Transverse colon (tissue), 4 donors: Measurements from ENCODE around the gene TMEM132C. TPM values are rescaled to one million over a fixed set of nuclear protein-coding genes. Genes with fewer than 3 reads are reported as not detected.
A peak's percentile ranks its signal among the peaks of the same experiment; 100 is the strongest.

Experiments
- DNase-seq: peaks from one replicate; pipeline ENCODE4 v3.0.0-alpha.2; 2019
- H3K27ac ChIP-seq, 4 donors: fragments of 200-600 bp; sonication (generic); 2 replicates each; pipeline ENCODE4 v1.5.1; 2016 to 2018; ENCODE audit warnings: inconsistent platforms in 4 of 4
- H3K27me3 ChIP-seq: fragments of 200-600 bp; sonication (generic); 2 replicates; pipeline ENCODE4 v1.5.1; 2017; ENCODE audit warnings: inconsistent platforms
- H3K36me3 ChIP-seq, 4 donors: fragments of 200-600 bp; sonication (generic); 2 replicates each; pipeline ENCODE4 v1.5.1; 2017 to 2019; ENCODE audit warnings: inconsistent platforms in 4 of 4
- H3K4me1 ChIP-seq, 4 donors: fragments of 200-600 bp; sonication (generic); 2 replicates each; pipeline ENCODE4 v1.5.1; 2017 to 2020; ENCODE audit warnings: inconsistent platforms in 4 of 4
- H3K4me3 ChIP-seq, 4 donors: fragments of 200-600 bp; sonication (generic); 1 replicate in 1 of 4; 2 replicates in 3 of 4; pipeline versions ENCODE4 v1.5.1 to v1.6.1; 2017 to 2019; ENCODE audit warnings: inconsistent platforms in 4 of 4
- H3K9me3 ChIP-seq, 2 donors: fragments of 200-600 bp; sonication (generic); 2 replicates each; pipeline ENCODE4 v1.5.1; 2017 to 2019; ENCODE audit warnings: inconsistent platforms in 2 of 2
- EP300 ChIP-seq: sonication (generic); formaldehyde crosslinking; IDR thresholded peaks from one replicate; pipeline ENCODE4 v1.6.1; 2017; ENCODE audit warnings: antibody characterized with exemption, low read depth
- POLR2A ChIP-seq: fragments of 450-650 bp; IDR thresholded peaks from one replicate; pipeline ENCODE4 v1.6.1; 2016; ENCODE audit warnings: antibody characterized with exemption, mild to moderate bottlenecking, moderate library complexity
- POLR2AphosphoS5 ChIP-seq, 3 donors: sonication (generic); formaldehyde crosslinking; IDR thresholded peaks; one replicate each; pipeline ENCODE4 v1.6.1; 2016; ENCODE audit warnings: antibody characterized with exemption in 3 of 3
- WGBS, 2 donors: methylation state at CpG; one replicate each; pipeline ENCODE4 v1.1.5; 2018; ENCODE audit warnings: low coverage in 1 of 2; 5-methylcytosine and 5-hydroxymethylcytosine counted together
- in situ Hi-C, 4 donors: fragments of 200-750 bp; cut with MboI; loops; one replicate each; pipeline versions ENCODE4 v1.15.0 to v1.15.1; 2017; ENCODE audit warnings: low sequenced_read_pairs in 3 of 4, low pct_ligation_motif_present in 1 of 4, low pct_unique_long_range_greater_than_20kb in 1 of 4
- intact Hi-C: fragments of 100-400 bp; cut with DNase I; formaldehyde crosslinking; loops from one replicate; pipeline ENCODE4 v1.15.1; 2023; ENCODE audit warnings: low total_unique reads
- total RNA-seq, 4 donors: library from RNA; depleted of rRNA; stranded (reverse); fragments of >200 nt; gene quantifications; one replicate each; pipeline ENCODE4 v1.1.0, GENCODE V29; 2016
- TF ChIP-seq, protein P1 (sequence below), 5 experiments: fragments of 200-600 bp in 3 of 5; fragments of 450-650 bp in 2 of 5; sonication (generic) in 3 of 5; IDR thresholded peaks; 1 replicate in 2 of 5; 2 replicates in 3 of 5; pipeline ENCODE4 v1.5.1; 2016 to 2017; ENCODE audit warnings: antibody characterized with exemption in 5 of 5, inconsistent platforms in 3 of 5, mild to moderate bottlenecking in 2 of 5, moderate library complexity in 1 of 5

TMEM132C gene
- total RNA-seq, 4 donors from 2014 or later, result 0.20 to 1.6 (median 0.58) TPM

DNA sequence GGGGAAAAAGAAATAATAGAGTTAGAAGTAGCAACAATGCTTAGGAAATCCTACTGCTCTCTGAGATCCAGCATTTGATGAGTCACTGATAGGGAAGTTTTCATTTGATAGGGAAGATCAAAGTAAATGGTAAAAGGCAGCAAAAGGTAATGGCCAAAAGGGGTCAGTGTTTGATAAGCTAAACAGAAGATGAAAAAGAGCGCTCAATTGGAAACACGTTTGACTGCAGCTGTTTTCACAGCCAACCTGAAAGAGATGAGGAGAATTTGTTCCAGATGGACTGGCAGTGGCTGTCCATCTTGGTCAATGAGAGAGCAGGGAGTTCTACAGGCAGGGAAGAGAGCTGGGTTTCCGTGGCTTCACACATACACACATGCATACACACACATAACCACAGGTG, 264.2 kb downstream of the TMEM132C start:
- Histone ChIP-seq H3K4me3 (no peak overlapping the region), H3K9me3 (no peaks in the 10 kb centered on the region), H3K4me1 (no peaks in the 10 kb centered on the region), H3K27me3 (no peaks in the 10 kb centered on the region), H3K27ac (no peak overlapping the region), H3K36me3 (no peaks in the 10 kb centered on the region)
- no peak for DNase-seq
- TF ChIP-seq EP300 (no peak), POLR2A (no peak)
- TF ChIP-seq, protein P1, sequence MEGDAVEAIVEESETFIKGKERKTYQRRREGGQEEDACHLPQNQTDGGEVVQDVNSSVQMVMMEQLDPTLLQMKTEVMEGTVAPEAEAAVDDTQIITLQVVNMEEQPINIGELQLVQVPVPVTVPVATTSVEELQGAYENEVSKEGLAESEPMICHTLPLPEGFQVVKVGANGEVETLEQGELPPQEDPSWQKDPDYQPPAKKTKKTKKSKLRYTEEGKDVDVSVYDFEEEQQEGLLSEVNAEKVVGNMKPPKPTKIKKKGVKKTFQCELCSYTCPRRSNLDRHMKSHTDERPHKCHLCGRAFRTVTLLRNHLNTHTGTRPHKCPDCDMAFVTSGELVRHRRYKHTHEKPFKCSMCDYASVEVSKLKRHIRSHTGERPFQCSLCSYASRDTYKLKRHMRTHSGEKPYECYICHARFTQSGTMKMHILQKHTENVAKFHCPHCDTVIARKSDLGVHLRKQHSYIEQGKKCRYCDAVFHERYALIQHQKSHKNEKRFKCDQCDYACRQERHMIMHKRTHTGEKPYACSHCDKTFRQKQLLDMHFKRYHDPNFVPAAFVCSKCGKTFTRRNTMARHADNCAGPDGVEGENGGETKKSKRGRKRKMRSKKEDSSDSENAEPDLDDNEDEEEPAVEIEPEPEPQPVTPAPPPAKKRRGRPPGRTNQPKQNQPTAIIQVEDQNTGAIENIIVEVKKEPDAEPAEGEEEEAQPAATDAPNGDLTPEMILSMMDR (IDR thresholded peaks at IDR 0.05), result peak; percentile 9 to 40 (median 24)
- in situ Hi-C loops, result no loop called here
- 19 to 42% methylated on average over 2 to 3 of the region's 3 CpGs for WGBS, 2 donors
- intact Hi-C loops, result no loop called here

DNA sequence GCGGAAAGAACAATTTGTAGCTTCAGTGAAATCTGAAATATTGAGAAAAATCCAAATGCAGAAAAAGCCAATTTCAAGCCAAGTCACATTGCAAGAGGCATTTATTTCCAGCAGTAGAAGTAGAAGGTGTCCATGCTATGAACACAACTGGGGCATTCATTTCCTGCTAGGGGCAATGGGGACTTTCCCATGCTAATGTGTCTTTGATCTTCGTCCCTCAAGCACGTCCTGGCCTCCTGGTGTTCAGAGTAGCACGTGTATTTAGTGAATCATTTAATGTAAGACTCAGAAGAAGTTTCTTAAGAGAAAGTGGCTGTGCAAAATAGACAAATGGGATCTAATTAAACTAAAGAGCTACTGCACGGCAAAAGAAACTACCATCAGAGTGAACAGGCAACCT, 267.9 kb downstream of the TMEM132C start:
- DNase-seq, result no peak
- Histone ChIP-seq H3K36me3 (no peaks in the 10 kb centered on the region), H3K4me3 (no peak overlapping the region), H3K27ac (no peak overlapping the region), H3K4me1 (no peaks in the 10 kb centered on the region), H3K27me3 (no peaks in the 10 kb centered on the region), H3K9me3 (no peaks in the 10 kb centered on the region)
- in situ Hi-C loops, result no loop called here
- intact Hi-C loops, result no loop called here
- 57 to 67% methylated on average over 5 of the region's 5 CpGs for WGBS, 2 donors
- TF ChIP-seq POLR2AphosphoS5 (IDR thresholded peaks at IDR 0.05) (no peak), EP300 (no peak), POLR2A (no peak)
- TF ChIP-seq, protein P1 (IDR thresholded peaks at IDR 0.05), result no peak

DNA sequence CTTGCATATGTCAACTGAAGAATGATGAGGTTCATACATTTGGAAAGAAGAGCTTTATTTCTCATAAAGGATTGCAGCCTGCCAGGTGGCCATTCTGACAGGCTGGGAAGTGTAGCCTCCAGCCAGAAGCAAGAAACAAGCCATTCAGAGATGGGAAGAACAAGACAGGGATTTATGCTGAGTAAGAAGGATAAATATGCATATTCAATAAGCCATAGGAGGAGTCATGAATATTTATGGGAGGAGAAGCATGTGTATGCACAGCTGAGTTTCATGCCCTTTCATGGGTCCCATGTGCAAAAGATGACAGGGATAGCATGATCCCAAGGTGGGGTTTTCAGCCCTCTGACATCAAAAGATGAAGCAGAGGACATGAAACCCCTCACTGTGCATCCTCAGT, 269.8 kb downstream of the TMEM132C start:
- no peak overlapping the region for H3K27ac ChIP-seq

DNA sequence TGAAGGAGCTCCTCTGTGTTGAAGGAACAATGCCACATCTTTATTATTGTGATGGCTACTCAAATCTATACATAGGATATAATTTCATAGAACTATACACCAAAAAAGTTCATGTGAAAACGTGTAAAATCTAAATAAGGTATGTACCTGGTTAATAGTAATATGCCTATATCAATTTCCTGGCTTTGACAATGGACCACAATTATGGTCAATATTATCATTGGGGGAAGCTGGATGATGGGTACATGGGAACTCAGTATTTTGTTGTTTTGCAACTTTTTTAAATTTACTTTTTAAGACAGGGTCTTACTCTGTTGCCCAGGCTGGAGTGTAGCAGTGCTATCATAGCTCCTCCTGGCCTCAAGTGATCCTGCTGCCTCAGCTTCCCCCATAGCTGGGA, 270.7 kb downstream of the TMEM132C start:
- in situ Hi-C loops, result no loop called here
- WGBS, 2 donors, result 79 to 83% methylated on average over 1 of the region's 1 CpG
- no peaks in the 10 kb centered on the region for H3K4me1 ChIP-seq

More for the DNA sequence above, 269.8 kb downstream of the TMEM132C start:
- no peak for DNase-seq
- Histone ChIP-seq H3K9me3 (no peaks in the 10 kb centered on the region), H3K4me3 (no peak overlapping the region), H3K36me3 (no peaks in the 10 kb centered on the region), H3K4me1 (no peaks in the 10 kb centered on the region), H3K27me3 (no peaks in the 10 kb centered on the region)
- TF ChIP-seq EP300, result no peak
- TF ChIP-seq, protein P1 (IDR thresholded peaks at IDR 0.05), result no peak
- TF ChIP-seq POLR2A, result no peak
- no peak for TF ChIP-seq POLR2AphosphoS5 (IDR thresholded peaks at IDR 0.05)
- intact Hi-C loops (no loop called here), in situ Hi-C loops (no loop called here)

More for the DNA sequence above, 270.7 kb downstream of the TMEM132C start:
- DNase-seq, result no peak
- intact Hi-C loops, result no loop called here
- TF ChIP-seq POLR2A, result no peak
- TF ChIP-seq, protein P1 (IDR thresholded peaks at IDR 0.05), result no peak
- no peak for TF ChIP-seq POLR2AphosphoS5 (IDR thresholded peaks at IDR 0.05)
- TF ChIP-seq EP300, result no peak
- H3K9me3 ChIP-seq, result no peaks in the 10 kb centered on the region
- no peak overlapping the region for H3K27ac ChIP-seq
- H3K4me3 ChIP-seq, result no peak overlapping the region
- no peaks in the 10 kb centered on the region for H3K36me3 ChIP-seq
- no peaks in the 10 kb centered on the region for H3K27me3 ChIP-seq
